ENCODE measurements around the gene FGF13. TPM values are rescaled to one million over a fixed set of nuclear protein-coding genes. Genes with fewer than 3 reads are reported as not detected.

FGF13 gene
- polyA plus RNA-seq, 3 donors: not detected

DNA sequence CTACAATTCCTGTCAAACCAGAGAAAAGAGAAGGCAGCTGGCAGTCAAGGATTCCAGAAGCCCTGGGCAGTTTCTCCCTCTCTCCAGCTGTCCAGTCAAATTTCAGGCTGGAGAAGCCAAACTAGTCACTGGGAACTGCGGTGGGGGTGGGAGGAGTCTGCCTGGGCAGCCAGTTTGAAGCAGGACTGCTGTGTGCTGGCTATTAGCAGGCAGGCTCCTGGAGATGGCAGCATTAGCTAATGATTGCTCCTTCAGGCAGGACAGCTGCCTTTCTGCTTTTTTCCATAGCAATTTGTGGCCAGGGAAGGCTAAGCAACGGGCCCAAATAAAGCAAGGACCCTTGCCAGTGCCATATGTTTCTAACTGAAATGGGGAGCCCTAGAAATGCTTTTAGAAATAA is 44.7 kb upstream of the FGF13 start:
- H3K9me3 Mint-ChIP-seq: no peaks in the 10 kb centered on the region
- H3K27ac ChIP-seq (ENCODE audit: low read depth in 1 of 2, low read length in 2 of 2): no peak overlapping the region
- no peaks in the 10 kb centered on the region for H3K4me1 ChIP-seq (ENCODE audit: control insufficient read depth in 1 of 2, insufficient read depth in 2 of 2, low read length in 2 of 2)
- H3K4me2 ChIP-seq (replicated peaks; ENCODE audit: extremely low read depth, low read length, poor library complexity, severe bottlenecking): no peak overlapping the region
- no peaks in the 10 kb centered on the region for H3K79me2 ChIP-seq (ENCODE audit: insufficient read depth, low read length)
- H3K4me3 ChIP-seq (replicated peaks in 1 of 3; ENCODE audit: low read depth in 2 of 3, low read length in 3 of 3): no peak overlapping the region
- H4K20me1 ChIP-seq (ENCODE audit: insufficient read depth, low read length): no peaks in the 10 kb centered on the region
- no peak overlapping the region for H3K4me3 Mint-ChIP-seq
- no peaks in the 10 kb centered on the region for H3K9me3 ChIP-seq (replicated peaks in 1 of 2; ENCODE audit: control insufficient read depth in 1 of 2, insufficient read depth in 1 of 2, low read length in 2 of 2)
- H3K27ac Mint-ChIP-seq: no peak overlapping the region
- peaks cover 3 to 6% of the 10 kb centered on the region in 2 donors for H3K27me3 ChIP-seq (ENCODE audit: control insufficient read depth in 2 of 2, insufficient read depth in 2 of 2, low read length in 2 of 2)
- no peak for TF ChIP-seq CTCF (IDR thresholded peaks at IDR 0.05)
- no peaks in the 10 kb centered on the region for H3K4me1 Mint-ChIP-seq
- peaks cover 2 to 6% (median 5%) of the 10 kb centered on the region in 3 donors for H3K27me3 Mint-ChIP-seq (ENCODE audit: low read depth in 3 of 3)
- no peaks in the 10 kb centered on the region for H3K36me3 Mint-ChIP-seq
- intact Hi-C loops (cut with micrococcal nuclease): no loop called here
- no peaks in the 10 kb centered on the region for H3K36me3 ChIP-seq (replicated peaks in 1 of 2; ENCODE audit: control insufficient read depth in 1 of 2, insufficient read depth in 2 of 2, low read length in 2 of 2)
- no peak for DNase-seq
- WGBS (ENCODE audit: insufficient coverage): 33% methylated on average over 1 of the region's 2 CpGs
- H2AFZ ChIP-seq (ENCODE audit: insufficient read depth, low read depth, low read length, poor library complexity, severe bottlenecking): no peak overlapping the region
- H3K9ac ChIP-seq (ENCODE audit: insufficient read depth, low read length, poor library complexity, severe bottlenecking): no peak overlapping the region

DNA sequence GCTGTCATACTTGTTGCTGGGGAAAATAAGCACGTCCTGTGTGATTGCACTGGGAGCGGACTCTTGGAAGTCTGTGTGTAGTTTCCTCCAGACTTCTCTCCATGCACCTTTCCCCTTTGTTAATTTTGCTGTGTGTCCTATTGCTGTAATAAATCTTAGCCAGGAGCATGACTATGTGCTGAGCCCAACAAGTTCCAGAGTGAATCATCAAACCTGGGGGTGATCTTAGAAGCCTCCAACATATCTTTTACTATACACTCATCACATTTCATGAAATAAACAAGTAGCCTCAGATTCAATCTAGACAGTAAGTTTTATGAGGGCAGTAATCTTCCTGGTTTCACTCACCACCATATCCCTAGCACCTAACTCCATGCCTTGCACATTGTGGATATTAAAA is 43.3 kb upstream of the FGF13 start:
- no peak for DNase-seq
- Histone ChIP-seq H3K36me3 (replicated peaks in 1 of 2; ENCODE audit: control insufficient read depth in 1 of 2, insufficient read depth in 2 of 2, low read length in 2 of 2) (no peaks in the 10 kb centered on the region), H3K4me1 (ENCODE audit: control insufficient read depth in 1 of 2, insufficient read depth in 2 of 2, low read length in 2 of 2) (no peaks in the 10 kb centered on the region), H3K4me3 (replicated peaks in 1 of 3; ENCODE audit: low read depth in 2 of 3, low read length in 3 of 3) (no peak overlapping the region), H3K9me3 (replicated peaks in 1 of 2; ENCODE audit: control insufficient read depth in 1 of 2, insufficient read depth in 1 of 2, low read length in 2 of 2) (no peaks in the 10 kb centered on the region), H3K27ac (ENCODE audit: low read depth in 1 of 2, low read length in 2 of 2) (no peak overlapping the region), H3K4me2 (replicated peaks; ENCODE audit: extremely low read depth, low read length, poor library complexity, severe bottlenecking) (no peak overlapping the region), H3K79me2 (ENCODE audit: insufficient read depth, low read length) (no peaks in the 10 kb centered on the region), H4K20me1 (ENCODE audit: insufficient read depth, low read length) (no peaks in the 10 kb centered on the region), H2AFZ (ENCODE audit: insufficient read depth, low read depth, low read length, poor library complexity, severe bottlenecking) (no peak overlapping the region), H3K9ac (ENCODE audit: insufficient read depth, low read length, poor library complexity, severe bottlenecking) (no peak overlapping the region), H3K27me3 (ENCODE audit: control insufficient read depth in 2 of 2, insufficient read depth in 2 of 2, low read length in 2 of 2) (peaks cover 3 to 6% of the 10 kb centered on the region in 2 donors)
- H3K36me3 Mint-ChIP-seq: no peaks in the 10 kb centered on the region
- intact Hi-C loops (cut with micrococcal nuclease): no loop called here
- no peak for TF ChIP-seq CTCF (IDR thresholded peaks at IDR 0.05)
- H3K4me1 Mint-ChIP-seq: no peaks in the 10 kb centered on the region
- peaks cover 2 to 6% (median 5%) of the 10 kb centered on the region in 3 donors for H3K27me3 Mint-ChIP-seq (ENCODE audit: low read depth in 3 of 3)
- H3K27ac Mint-ChIP-seq: no peak overlapping the region
- no peaks in the 10 kb centered on the region for H3K9me3 Mint-ChIP-seq
- no CpG with 5 or more reads among the region's 2 CpGs for WGBS (ENCODE audit: insufficient coverage)
- H3K4me3 Mint-ChIP-seq: no peak overlapping the region

All from CD14-positive monocyte (primary cell).